H9 (cell line): Measurements from ENCODE around the gene AKAP11. TPM values are rescaled to one million over a fixed set of nuclear protein-coding genes. Genes with fewer than 3 reads are reported as not detected.

Source experiments
- DNase-seq: peaks from one replicate; pipeline ENCODE4 v3.0.0-alpha.2; 2017
- H2AFZ ChIP-seq: one replicate; pipeline ENCODE4 v1.6.1; 2013; ENCODE audit warnings: mild to moderate bottlenecking, low read length, control low read depth, moderate library complexity
- H2AK5ac ChIP-seq: 2 replicates; pipeline ENCODE4 v1.6.1; 2013; ENCODE audit warnings: low read length, control low read depth, mixed read lengths; ENCODE audit not compliant: insufficient read length
- H2BK120ac ChIP-seq: one replicate; pipeline ENCODE4 v1.6.1; 2013; ENCODE audit warnings: low read depth, mild to moderate bottlenecking, low read length, control low read depth, inconsistent platforms; ENCODE audit not compliant: poor library complexity, severe bottlenecking
- H2BK12ac ChIP-seq: 2 replicates; pipeline ENCODE4 v1.6.1; 2013; ENCODE audit warnings: low read length, control low read depth, mixed read lengths, low read depth; ENCODE audit not compliant: insufficient read length
- H2BK15ac ChIP-seq: 2 replicates; pipeline ENCODE4 v1.6.1; 2013; ENCODE audit warnings: low read depth, low read length, control low read depth
- H2BK20ac ChIP-seq: one replicate; pipeline ENCODE4 v1.6.1; 2013; ENCODE audit warnings: low read depth, mild to moderate bottlenecking, low read length, control low read depth, inconsistent platforms; ENCODE audit not compliant: poor library complexity, severe bottlenecking
- H2BK5ac ChIP-seq: 2 replicates; pipeline ENCODE4 v1.6.1; 2013; ENCODE audit warnings: low read length, control low read depth, mixed read lengths; ENCODE audit not compliant: insufficient read length
- H3K14ac ChIP-seq: 2 replicates; pipeline ENCODE4 v1.6.1; 2013; ENCODE audit warnings: low read length, control low read depth; ENCODE audit not compliant: insufficient read depth
- H3K18ac ChIP-seq: 2 replicates; pipeline ENCODE4 v1.6.1; 2013; ENCODE audit warnings: low read depth, mild to moderate bottlenecking, mixed read lengths, low read length, control low read depth; ENCODE audit not compliant: insufficient read length
- H3K23ac ChIP-seq: 2 replicates; pipeline ENCODE4 v1.6.1; 2013; ENCODE audit warnings: low read length, control low read depth, mixed read lengths, low read depth; ENCODE audit not compliant: insufficient read length
- H3K23me2 ChIP-seq: 2 replicates; pipeline ENCODE4 v1.6.1; 2013; ENCODE audit warnings: low read depth, mild to moderate bottlenecking, mixed read lengths, low read length, control low read depth; ENCODE audit not compliant: insufficient read length, poor library complexity, severe bottlenecking
- H3K27ac ChIP-seq: 2 replicates; pipeline ENCODE4 v1.5.1; 2013; ENCODE audit warnings: low read length, control low read depth, mixed read lengths, low read depth; ENCODE audit not compliant: insufficient read length
- H3K27me3 ChIP-seq: 2 replicates; pipeline ENCODE4 v1.6.1; 2013; ENCODE audit warnings: low read length, control low read depth, inconsistent platforms; ENCODE audit not compliant: insufficient read depth
- H3K4ac ChIP-seq: 2 replicates; pipeline ENCODE4 v1.6.1; 2013; ENCODE audit warnings: low read depth, mild to moderate bottlenecking, control low read depth, inconsistent platforms, low read length, moderate library complexity
- H3K4me1 ChIP-seq: 2 replicates; pipeline ENCODE4 v1.6.1; 2013; ENCODE audit warnings: low read length, control low read depth, inconsistent platforms; ENCODE audit not compliant: insufficient read depth
- H3K4me2 ChIP-seq: 2 replicates; pipeline ENCODE4 v1.6.1; 2013; ENCODE audit warnings: low read length, control low read depth, mixed read lengths; ENCODE audit not compliant: insufficient read length, insufficient read depth
- H3K56ac ChIP-seq: 2 replicates; pipeline ENCODE4 v1.6.1; 2013; ENCODE audit warnings: low read depth, mild to moderate bottlenecking, mixed read lengths, low read length, control low read depth; ENCODE audit not compliant: insufficient read length
- H3K79me1 ChIP-seq: 2 replicates; pipeline ENCODE4 v1.6.1; 2013; ENCODE audit warnings: low read depth, mild to moderate bottlenecking, moderate library complexity, low read length, control low read depth, inconsistent platforms; ENCODE audit not compliant: insufficient read depth, poor library complexity, severe bottlenecking
- H3K79me2 ChIP-seq: 2 replicates; pipeline ENCODE4 v1.6.1; 2013; ENCODE audit warnings: low read length, control low read depth, inconsistent platforms; ENCODE audit not compliant: insufficient read depth
- H3K9ac ChIP-seq: 2 replicates; pipeline ENCODE4 v1.6.1; 2013; ENCODE audit warnings: low read length, control low read depth, mixed read lengths; ENCODE audit not compliant: insufficient read length; ENCODE audit errors: extremely low read depth
- H3K9me3 ChIP-seq: one replicate; pipeline ENCODE4 v1.6.1; 2013; ENCODE audit warnings: low read depth, low read length, inconsistent platforms; ENCODE audit not compliant: control insufficient read depth
- H3T11ph ChIP-seq: one replicate; pipeline ENCODE4 v1.6.1; 2013; ENCODE audit warnings: mild to moderate bottlenecking, low read length, control low read depth, inconsistent platforms
- H4K20me1 ChIP-seq: one replicate; pipeline ENCODE4 v1.6.1; 2013; ENCODE audit not compliant: control insufficient read depth, insufficient read length, insufficient read depth
- H4K5ac ChIP-seq: 2 replicates; pipeline ENCODE4 v1.6.1; 2013; ENCODE audit warnings: low read depth, mild to moderate bottlenecking, mixed read lengths, low read length, control low read depth; ENCODE audit not compliant: insufficient read length
- H4K8ac ChIP-seq: replicated peaks from 2 replicates; pipeline ENCODE4 v1.6.1; 2013; ENCODE audit warnings: low read length, control low read depth, mixed read lengths, low read depth; ENCODE audit not compliant: insufficient read length
- H4K91ac ChIP-seq: 2 replicates; pipeline ENCODE4 v1.6.1; 2013; ENCODE audit warnings: low read depth, mild to moderate bottlenecking, moderate library complexity, mixed read lengths, low read length, control low read depth; ENCODE audit not compliant: insufficient read length
- H3K27ac Mint-ChIP-seq, 3 experiments: 2 replicates in 2 of 3; 3 replicates in 1 of 3; pipeline ENCODE4 v1.8.0; 2020 to 2021; ENCODE audit warnings: mixed read lengths in 3 of 3, mild to moderate bottlenecking in 1 of 3, moderate library complexity in 1 of 3
- H3K27me3 Mint-ChIP-seq: 2 replicates; pipeline ENCODE4 v1.8.0; 2021; ENCODE audit warnings: low read depth, mild to moderate bottlenecking, moderate library complexity, mixed read lengths
- H3K36me3 Mint-ChIP-seq, 3 experiments: 2 replicates in 2 of 3; 3 replicates in 1 of 3; pipeline ENCODE4 v1.8.0; 2020 to 2021; ENCODE audit warnings: low read depth in 3 of 3, mixed read lengths in 3 of 3; ENCODE audit not compliant: insufficient read depth in 1 of 3
- H3K4me1 Mint-ChIP-seq, 2 experiments: 2 replicates each; pipeline ENCODE4 v1.8.0; 2020; ENCODE audit warnings: mixed read lengths in 2 of 2
- H3K4me3 Mint-ChIP-seq, 2 experiments: 2 replicates in 1 of 2; 3 replicates in 1 of 2; pipeline ENCODE4 v1.8.0; 2020 to 2021; ENCODE audit warnings: mild to moderate bottlenecking in 2 of 2, mixed read lengths in 2 of 2, moderate library complexity in 1 of 2
- H3K9me3 Mint-ChIP-seq, 2 experiments: 2 replicates in 1 of 2; 3 replicates in 1 of 2; pipeline ENCODE4 v1.8.0; 2020; ENCODE audit warnings: mild to moderate bottlenecking in 2 of 2, mixed read lengths in 2 of 2, moderate library complexity in 1 of 2
- CTCF ChIP-seq: fragments of 200-600 bp; sonication (generic); conservative IDR thresholded peaks from 3 replicates; pipeline ENCODE4 v1.8.0; 2021; ENCODE audit warnings: antibody characterized with exemption, mild to moderate bottlenecking
- WGBS: extraction: QIAGEN DNeasy Blood & Tissue Kit; methylation state at CpG from one replicate; pipeline ENCODE4 v1.1.7; 2013; ENCODE audit warnings: missing lambda C conversion rate, low lambda C conversion rate, mixed read lengths; ENCODE audit not compliant: insufficient read length; ENCODE audit errors: extremely low coverage; 5-methylcytosine and 5-hydroxymethylcytosine counted together
- total RNA-seq: library from RNA; stranded (reverse); gene quantifications from 2 replicates; pipeline ENCODE4 v1.2.1, GENCODE V29; 2021

The AKAP11 gene
- total RNA-seq, 1 experiment from 2014 or later = 20.5 TPM

GRCh38 chr13:42258747-42259146 lies 13.2 kb upstream of the AKAP11 start:
- Histone ChIP-seq H4K91ac (no peak overlapping the region), H3K4me1 (peaks cover 6% of the 10 kb centered on the region), H2BK20ac (no peak overlapping the region), H3K18ac (no peak overlapping the region), H2BK5ac (no peak overlapping the region), H3T11ph (no peak overlapping the region), H3K79me2 (no peaks in the 10 kb centered on the region), H3K23ac (no peak overlapping the region), H3K9me3 (peaks cover 12% of the 10 kb centered on the region), H4K5ac (no peak overlapping the region), H2AK5ac (no peak overlapping the region), H3K56ac (no peak overlapping the region), H4K20me1 (no peaks in the 10 kb centered on the region), H3K4ac (no peak overlapping the region), H3K14ac (no peak overlapping the region), H2BK15ac (no peak overlapping the region), H4K8ac (no peak overlapping the region), H2AFZ (no peak overlapping the region), H2BK12ac (no peak overlapping the region), H3K27ac (no peak overlapping the region), H3K27me3 (no peaks in the 10 kb centered on the region), H3K4me2 (no peak overlapping the region), H3K9ac (no peak overlapping the region), H2BK120ac (no peak overlapping the region), H3K23me2 (no peaks in the 10 kb centered on the region), H3K79me1 (no peaks in the 10 kb centered on the region)
- peaks cover 3 to 16% (median 7%) of the 10 kb centered on the region in 3 experiments; a peak in 6 of 7 replicates for H3K36me3 Mint-ChIP-seq
- DNase-seq = peak; percentile 72
- no CpG with 5 or more reads among the region's 5 CpGs for WGBS
- peaks cover 9 to 12% of the 10 kb centered on the region in 2 experiments for H3K9me3 Mint-ChIP-seq
- peaks cover 6 to 12% of the 10 kb centered on the region in 2 experiments for H3K4me1 Mint-ChIP-seq
- no peak overlapping the region for H3K4me3 Mint-ChIP-seq
- H3K27me3 Mint-ChIP-seq = no peaks in the 10 kb centered on the region
- H3K27ac Mint-ChIP-seq = no peak overlapping the region
- no peak for TF ChIP-seq CTCF
